MCF 10A (cell line): ENCODE data around the gene USH1C. TPM values are rescaled to one million over a fixed set of nuclear protein-coding genes. Genes with fewer than 3 reads are reported as not detected.

Experiments used
- BruUV-seq: library from RNA; stranded (reverse); fragments of 400-500 nt; replicated peaks from 2 replicates; lab custom pipeline; 2021; lab: Mats Ljungman, UMichigan
- CTCF ChIA-PET: fragments of 300-600 bp; sonication (Branson Sonifier 250); formaldehyde crosslinking; extraction: SDS; loops from one replicate; lab custom pipeline; 2021; ENCODE audit warnings: antibody characterized with exemption, inconsistent platforms; lab: Yijun Ruan, JAX
- POLR2A ChIA-PET: fragments of 300-600, 350-650 bp; sonication (Branson Sonifier 250); formaldehyde crosslinking; extraction: SDS; loops from one replicate; lab custom pipeline; 2020; ENCODE audit warnings: antibody characterized with exemption, inconsistent platforms; lab: Yijun Ruan, JAX
- DNase-seq: peaks from one replicate; pipeline ENCODE4 v3.0.0-alpha.2; 2018; ENCODE audit not compliant: unreplicated experiment
- H3K27ac Mint-ChIP-seq: one replicate; pipeline ENCODE4 v1.8.0; 2022; ENCODE audit warnings: mild to moderate bottlenecking, low read depth, mixed read lengths; ENCODE audit not compliant: unreplicated experiment
- H3K27me3 Mint-ChIP-seq: one replicate; pipeline ENCODE4 v1.8.0; 2022; ENCODE audit warnings: mixed read lengths; ENCODE audit not compliant: insufficient read depth, unreplicated experiment
- H3K36me3 Mint-ChIP-seq: one replicate; pipeline ENCODE4 v1.8.0; 2022; ENCODE audit warnings: mild to moderate bottlenecking, moderate library complexity, mixed read lengths; ENCODE audit not compliant: insufficient read depth, unreplicated experiment
- H3K4me1 Mint-ChIP-seq: one replicate; pipeline ENCODE4 v1.8.0; 2022; ENCODE audit warnings: mixed read lengths; ENCODE audit not compliant: insufficient read depth, unreplicated experiment
- H3K4me3 Mint-ChIP-seq: one replicate; pipeline ENCODE4 v1.8.0; 2022; ENCODE audit warnings: mild to moderate bottlenecking, moderate library complexity, mixed read lengths; ENCODE audit not compliant: unreplicated experiment
- H3K9me3 Mint-ChIP-seq: one replicate; pipeline ENCODE4 v1.8.0; 2022; ENCODE audit warnings: mixed read lengths; ENCODE audit not compliant: unreplicated experiment
- CTCF ChIP-seq: fragments of 200-600 bp; IDR thresholded peaks from one replicate; pipeline ENCODE4 v1.8.0; 2022; ENCODE audit warnings: antibody characterized with exemption, mild to moderate bottlenecking; ENCODE audit not compliant: unreplicated experiment
- intact Hi-C: fragments of 100-400 bp; cut with micrococcal nuclease; formaldehyde crosslinking; loops from 2 replicates; pipeline ENCODE4 v1.14.1; 2022
- total RNA-seq: library from RNA; stranded (reverse); gene quantifications from 2 replicates; pipeline ENCODE4 v1.2.3, GENCODE V29; 2022

USH1C gene
- total RNA-seq, 1 experiment from 2014 or later, result not detected

- H3K4me3 Mint-ChIP-seq, result no peak overlapping the region
- no peaks in the 10 kb centered on the region for H3K9me3 Mint-ChIP-seq
- intact Hi-C loops, result no loop called here
- no peaks in the 10 kb centered on the region for H3K36me3 Mint-ChIP-seq
- no TSS peak for BruUV-seq
- H3K27ac Mint-ChIP-seq, result no peak overlapping the region
- H3K27me3 Mint-ChIP-seq, result peaks cover 58% of the 10 kb centered on the region
- ChIA-PET CTCF (no interaction called here), POLR2A (no interaction called here)
- no peak for TF ChIP-seq CTCF
- no peaks in the 10 kb centered on the region for H3K4me1 Mint-ChIP-seq
- DNase-seq, result no peak
These were observed 67.2 kb downstream of the USH1C start for GRCh38 chr11:17477084-17477333.

- no TSS peak for BruUV-seq
- no peaks in the 10 kb centered on the region for H3K36me3 Mint-ChIP-seq
- ChIA-PET CTCF (interaction anchor here (1.0 to 1.2 kb wide), 2 partner anchors 28 to 52 kb away, joined by 3 to 8 read pairs; no protein-coding TSS in a partner anchor), POLR2A (no interaction called here)
- no peak within 1 kb of the TSS for H3K4me3 Mint-ChIP-seq
- H3K27me3 Mint-ChIP-seq, result peaks cover 58% of the 10 kb centered on the region
- H3K9me3 Mint-ChIP-seq, result no peaks in the 10 kb centered on the region
- intact Hi-C loops, result no loop called here
- no peak for DNase-seq
- no peaks in the 10 kb centered on the region for H3K4me1 Mint-ChIP-seq
- H3K27ac Mint-ChIP-seq, result no peak within 1 kb of the TSS
- no peak for TF ChIP-seq CTCF
These were observed 67.7 kb downstream of the USH1C start, which contains the start of gene ABCC8 for GRCh38 chr11:17476317-17477083. TSS of gene ABCC8 (minus strand) at chr11:17476845. CDS start at chr11:17476776, 69 bp downstream.

GRCh38 chr11:17475666-17476316, 68.4 kb downstream of the USH1C start:
- BruUV-seq, result no TSS peak
- no peak for DNase-seq
- Mint-ChIP-seq H3K36me3 (no peaks in the 10 kb centered on the region), H3K4me3 (no peak overlapping the region), H3K27ac (no peak overlapping the region), H3K9me3 (no peaks in the 10 kb centered on the region), H3K4me1 (no peaks in the 10 kb centered on the region), H3K27me3 (peaks cover 58% of the 10 kb centered on the region)
- POLR2A ChIA-PET, result no interaction called here
- TF ChIP-seq CTCF, result no peak
- CTCF ChIA-PET, result interaction anchor here (0.6 to 1.2 kb wide), 3 partner anchors 25 to 52 kb away, joined by 3 to 8 read pairs (median 4); no protein-coding TSS in a partner anchor
- intact Hi-C loops, result no loop called here

GRCh38 chr11:17473071-17473744, 71.0 kb downstream of the USH1C start:
- H3K27ac Mint-ChIP-seq, result no peak overlapping the region
- no peak for TF ChIP-seq CTCF
- ChIA-PET POLR2A (no interaction called here), CTCF (no interaction called here)
- intact Hi-C loops, result no loop called here
- peak; percentile 45 for DNase-seq
- H3K9me3 Mint-ChIP-seq, result no peaks in the 10 kb centered on the region
- H3K27me3 Mint-ChIP-seq, result peaks cover 57% of the 10 kb centered on the region
- no peak overlapping the region for H3K4me3 Mint-ChIP-seq
- no peaks in the 10 kb centered on the region for H3K36me3 Mint-ChIP-seq
- no peaks in the 10 kb centered on the region for H3K4me1 Mint-ChIP-seq
- no TSS peak for BruUV-seq
